ENCODE data around the gene TMED10. TPM values are rescaled to one million over a fixed set of nuclear protein-coding genes. Genes with fewer than 3 reads are reported as not detected.
A peak's percentile ranks its signal among the peaks of the same experiment; 100 is the strongest.

TMED10 gene
- polyA plus RNA-seq, 2 of the 4 experiments (the other 2 are of a cell fraction) = 290 to 354 TPM

DNA sequence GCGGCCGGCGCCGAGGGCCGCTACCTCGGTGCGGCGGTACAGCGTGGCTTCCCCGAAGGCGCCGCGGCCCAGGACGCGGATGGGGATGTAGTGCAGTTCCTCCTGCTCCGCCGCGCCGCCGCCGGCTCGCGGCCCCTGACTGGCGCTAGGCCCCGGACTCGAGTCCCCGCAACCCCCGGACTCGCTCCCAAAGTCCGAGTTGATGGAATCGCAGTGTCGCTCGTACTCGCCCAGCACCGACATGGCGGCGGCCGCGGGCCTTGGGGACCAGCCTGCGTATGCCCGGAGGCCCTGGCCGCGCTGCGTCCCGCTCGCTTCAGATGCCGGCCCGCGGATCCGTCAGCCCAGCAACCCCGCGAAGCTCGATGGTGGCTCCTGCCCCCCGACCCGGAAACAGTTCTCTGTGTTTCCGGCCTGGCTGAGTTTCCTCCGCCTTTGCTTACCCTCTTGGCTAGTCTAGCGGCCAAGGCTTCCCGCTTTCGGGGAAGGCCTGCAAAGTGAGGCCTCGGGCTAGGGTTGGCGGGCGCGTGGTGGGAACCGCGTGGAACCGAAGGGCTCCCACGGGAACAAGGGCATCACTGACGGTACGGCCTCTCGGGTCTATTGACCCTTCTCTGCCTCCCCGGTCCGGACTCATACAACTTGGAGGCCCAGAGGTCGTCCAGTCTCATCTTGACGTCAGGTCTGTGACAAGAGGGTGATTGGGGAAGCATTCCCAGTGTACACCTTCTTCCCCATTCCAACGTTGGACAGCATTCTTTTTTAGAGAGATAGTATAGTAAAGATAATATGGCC lies 49.5 kb downstream of the TMED10 start, which contains the start of gene NEK9:
Gene NEK9, minus strand, starts transcription at position 370 of the 795 bp plus-strand sequence. Its CDS starts 127 bp downstream, at position 243.
- CTCF ChIA-PET = interaction anchor here (0.7 to 10.0 kb wide), 6 partner anchors 11 to 363 kb away, joined by 3 to 250 read pairs (median 4); no protein-coding TSS in a partner anchor
- H3K4me2 ChIP-seq = peak within 1 kb of the TSS; percentile 91
- H3K27ac ChIP-seq = peak within 1 kb of the TSS; percentile 93 to 95
- FAIRE-seq = no peak
- no peak for TF ChIP-seq EP300 (IDR thresholded peaks at IDR 0.05)
- TF ChIP-seq, protein P1, sequence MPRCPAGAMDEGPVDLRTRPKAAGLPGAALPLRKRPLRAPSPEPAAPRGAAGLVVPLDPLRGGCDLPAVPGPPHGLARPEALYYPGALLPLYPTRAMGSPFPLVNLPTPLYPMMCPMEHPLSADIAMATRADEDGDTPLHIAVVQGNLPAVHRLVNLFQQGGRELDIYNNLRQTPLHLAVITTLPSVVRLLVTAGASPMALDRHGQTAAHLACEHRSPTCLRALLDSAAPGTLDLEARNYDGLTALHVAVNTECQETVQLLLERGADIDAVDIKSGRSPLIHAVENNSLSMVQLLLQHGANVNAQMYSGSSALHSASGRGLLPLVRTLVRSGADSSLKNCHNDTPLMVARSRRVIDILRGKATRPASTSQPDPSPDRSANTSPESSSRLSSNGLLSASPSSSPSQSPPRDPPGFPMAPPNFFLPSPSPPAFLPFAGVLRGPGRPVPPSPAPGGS (IDR thresholded peaks at IDR 0.05) = 0 out of 3 replicates have a peak, but pooled peaks have one; percentile 18
- TF ChIP-seq KDM1A (IDR thresholded peaks at IDR 0.05; ENCODE audit: low read depth) = no peak
- no peak for TF ChIP-seq CTCF (IDR thresholded peaks at IDR 0.05)
- TF ChIP-seq RARB (CRISPR knock-in tag; IDR thresholded peaks at IDR 0.05) = peak; percentile 81; the same call in 1 of the 2 replicates
- no peak for TF ChIP-seq ZFP36 (IDR thresholded peaks at IDR 0.05; ENCODE audit: borderline replicate concordance, partially characterized antibody)
- TF ChIP-seq CHD2 (IDR thresholded peaks at IDR 0.05; ENCODE audit: low read length, partially characterized antibody) = no peak
- TF ChIP-seq GATA3 (IDR thresholded peaks at IDR 0.05; ENCODE audit: borderline replicate concordance) = 0 out of 2 replicates have a peak, but pooled peaks have one; percentile 17
- TF ChIP-seq SREBF2 (IDR thresholded peaks at IDR 0.05) = no peak
- peak; percentile 41; the same call in 1 of the 2 replicates for TF ChIP-seq FOSB (CRISPR knock-in tag; IDR thresholded peaks at IDR 0.05)
- peak; percentile 53; the same call in 1 of the 2 replicates for TF ChIP-seq EHF (CRISPR knock-in tag; IDR thresholded peaks at IDR 0.05)
- 0 out of 2 replicates have a peak, but pooled peaks have one; percentile 24 for TF ChIP-seq TFCP2L1 (CRISPR knock-in tag; IDR thresholded peaks at IDR 0.05)
- TF ChIP-seq PHF8 (IDR thresholded peaks at IDR 0.05; ENCODE audit: borderline replicate concordance, low read depth) = peak; percentile 91
- TF ChIP-seq KDM5A (IDR thresholded peaks at IDR 0.05) = peak; percentile 50; the same call in 1 of the 2 replicates
- no peak for TF ChIP-seq MAZ (IDR thresholded peaks at IDR 0.05; ENCODE audit: borderline replicate concordance, low read depth, low read length)
- no peak for TF ChIP-seq CBX8 (IDR thresholded peaks at IDR 0.05)
- TF ChIP-seq POLR2A (IDR thresholded peaks at IDR 0.05; ENCODE audit: low read length) = peak; percentile 79
- peak; percentile 59; the same call in 1 of the 2 replicates for TF ChIP-seq PBX3 (IDR thresholded peaks at IDR 0.05)
- peak; percentile 72 for TF ChIP-seq HOXB5 (CRISPR knock-in tag; IDR thresholded peaks at IDR 0.05)
- TF ChIP-seq TP53 (CRISPR knock-in tag; IDR thresholded peaks at IDR 0.05) = peak; percentile 74; the same call in 1 of the 2 replicates
- peak; percentile 87 for TF ChIP-seq MAX (IDR thresholded peaks at IDR 0.05)
- TF ChIP-seq HDAC2 (IDR thresholded peaks at IDR 0.05) = no peak
- TF ChIP-seq RAD21 (conservative IDR thresholded peaks at IDR 0.05 in 1 of 2, IDR thresholded peaks at IDR 0.05 in 1 of 2) = no peak
- 0 out of 2 replicates have a peak, but pooled peaks have one; percentile 4 for TF ChIP-seq RCOR1 (IDR thresholded peaks at IDR 0.05; ENCODE audit: low read depth, low read length)
- TF ChIP-seq JUN (IDR thresholded peaks at IDR 0.05) = peak; percentile 87 to 96; a peak in 4 of 5 replicates
- TF ChIP-seq, protein P2, sequence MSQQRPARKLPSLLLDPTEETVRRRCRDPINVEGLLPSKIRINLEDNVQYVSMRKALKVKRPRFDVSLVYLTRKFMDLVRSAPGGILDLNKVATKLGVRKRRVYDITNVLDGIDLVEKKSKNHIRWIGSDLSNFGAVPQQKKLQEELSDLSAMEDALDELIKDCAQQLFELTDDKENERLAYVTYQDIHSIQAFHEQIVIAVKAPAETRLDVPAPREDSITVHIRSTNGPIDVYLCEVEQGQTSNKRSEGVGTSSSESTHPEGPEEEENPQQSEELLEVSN (IDR thresholded peaks at IDR 0.05; ENCODE audit: borderline replicate concordance, low read depth) = 0 out of 2 replicates have a peak, but pooled peaks have one; percentile 38
- TF ChIP-seq HOXA7 (CRISPR knock-in tag; IDR thresholded peaks at IDR 0.05) = peak; percentile 75; the same call in 1 of the 2 replicates
- no peak for TF ChIP-seq RFX5 (IDR thresholded peaks at IDR 0.05)
- no peaks in the 10 kb centered on the region for H3K9me3 ChIP-seq
- peak; percentile 95 to 98 for ATAC-seq
- peak; percentile 91 to 92 for DNase-seq (ENCODE audit: low read depth in 1 of 2, low spot score in 1 of 2)
- POLR2A ChIA-PET = interaction anchor here (0.9 to 2.2 kb wide), 8 partner anchors 12 to 194 kb away, joined by 3 to 19 read pairs (median 4); no protein-coding TSS in a partner anchor
- WGBS (ENCODE audit: missing lambda C conversion rate) = 2% methylated on average over 33 of the region's 76 CpGs
- H3K4me1 ChIP-seq = peaks cover 35% of the 10 kb centered on the region
- H3K4me3 ChIP-seq = peak within 1 kb of the TSS; percentile 83

All from A549 (cell line).